Mononuclear cell (primary cell): ENCODE results near the gene NANOGP8. TPM values are rescaled to one million over a fixed set of nuclear protein-coding genes. Genes with fewer than 3 reads are reported as not detected.
"Not testable (repeated sequence)": the region's sequence is repeated elsewhere in the genome, so short reads cannot be mapped to it uniquely, and the experiment has no call there.

ENCODE experiments used
- H3K27me3 ChIP-seq: 2 replicates; pipeline ENCODE4 v1.6.0; 2011; ENCODE audit warnings: low read length, control low read depth; ENCODE audit not compliant: insufficient read depth
- H3K4me1 ChIP-seq: 2 replicates; pipeline ENCODE4 v1.5.1; 2011; ENCODE audit warnings: mild to moderate bottlenecking, low read length, control low read depth; ENCODE audit not compliant: insufficient read depth
- H3K4me3 ChIP-seq: 2 replicates; pipeline ENCODE4 v1.5.1; 2011; ENCODE audit warnings: mild to moderate bottlenecking, low read length, moderate library complexity
- H3K9me3 ChIP-seq: 2 replicates; pipeline ENCODE4 v1.5.1; 2011; ENCODE audit warnings: low read depth, mild to moderate bottlenecking, control low read depth, low read length
- total RNA-seq: library from RNA; depleted of rRNA; stranded (reverse); fragments of >200 nt; gene quantifications from one replicate; pipeline ENCODE4 v1.2.3, GENCODE V29; 2012

NANOGP8 gene
- total RNA-seq, 1 donor: 0.21 TPM

- not testable (repeated sequence) for H3K27me3 ChIP-seq, H3K4me1 ChIP-seq, H3K9me3 ChIP-seq, H3K4me3 ChIP-seq
These were observed 3.3 kb downstream of the NANOGP8 start for GRCh38 chr15:35081626-35082365.

GRCh38 chr15:35080226-35080625 lies 4.9 kb downstream of the NANOGP8 start:
- H3K4me1 ChIP-seq: no peaks in the 10 kb centered on the region
- H3K9me3 ChIP-seq: no peaks in the 10 kb centered on the region
- no peaks in the 10 kb centered on the region for H3K27me3 ChIP-seq

GRCh38 chr15:35078221-35078915 lies 6.7 kb downstream of the NANOGP8 start:
- Histone ChIP-seq H3K9me3 (no peaks in the 10 kb centered on the region), H3K4me1 (no peaks in the 10 kb centered on the region), H3K4me3 (no peak overlapping the region), H3K27me3 (no peaks in the 10 kb centered on the region)

More at GRCh38 chr15:35080226-35080625, 4.9 kb downstream of the NANOGP8 start:
- H3K4me3 ChIP-seq: no peak overlapping the region

GRCh38 chr15:35071106-35071505 lies 14.0 kb downstream of the NANOGP8 start:
- H3K4me1 ChIP-seq: peaks cover 38% of the 10 kb centered on the region
- H3K4me3 ChIP-seq: no peak overlapping the region
- no peaks in the 10 kb centered on the region for H3K9me3 ChIP-seq
- H3K27me3 ChIP-seq: no peaks in the 10 kb centered on the region

- Histone ChIP-seq H3K9me3 (no peaks in the 10 kb centered on the region), H3K4me1 (peaks cover 38% of the 10 kb centered on the region), H3K4me3 (no peak overlapping the region), H3K27me3 (no peaks in the 10 kb centered on the region)
These were observed 16.1 kb downstream of the NANOGP8 start for GRCh38 chr15:35068846-35069475.

- peaks cover 33% of the 10 kb centered on the region for H3K4me1 ChIP-seq
- H3K27me3 ChIP-seq: no peaks in the 10 kb centered on the region
- no peaks in the 10 kb centered on the region for H3K9me3 ChIP-seq
- no peak overlapping the region for H3K4me3 ChIP-seq
These were observed 17.4 kb downstream of the NANOGP8 start for GRCh38 chr15:35067496-35068347.

- Histone ChIP-seq H3K9me3 (no peaks in the 10 kb centered on the region), H3K27me3 (no peaks in the 10 kb centered on the region), H3K4me3 (no peak overlapping the region)
These were observed 19.0 kb downstream of the NANOGP8 start for GRCh38 chr15:35066094-35066493.

GRCh38 chr15:35064576-35065190 lies 20.4 kb downstream of the NANOGP8 start:
- Histone ChIP-seq H3K4me1 (peaks cover 24% of the 10 kb centered on the region), H3K27me3 (no peaks in the 10 kb centered on the region), H3K4me3 (no peak overlapping the region), H3K9me3 (no peaks in the 10 kb centered on the region)

More at GRCh38 chr15:35066094-35066493, 19.0 kb downstream of the NANOGP8 start:
- peaks cover 26% of the 10 kb centered on the region for H3K4me1 ChIP-seq

GRCh38 chr15:35062738-35063099 lies 22.4 kb downstream of the NANOGP8 start:
- no peak overlapping the region for H3K4me3 ChIP-seq
- no peaks in the 10 kb centered on the region for H3K27me3 ChIP-seq
- H3K4me1 ChIP-seq: peaks cover 27% of the 10 kb centered on the region
- H3K9me3 ChIP-seq: no peaks in the 10 kb centered on the region

GRCh38 chr15:35061825-35062737 lies 23.0 kb downstream of the NANOGP8 start:
- H3K4me1 ChIP-seq: peaks cover 21% of the 10 kb centered on the region
- H3K9me3 ChIP-seq: no peaks in the 10 kb centered on the region
- H3K27me3 ChIP-seq: no peaks in the 10 kb centered on the region
- H3K4me3 ChIP-seq: no peak overlapping the region

- Histone ChIP-seq H3K27me3 (no peaks in the 10 kb centered on the region), H3K4me1 (peaks cover 20% of the 10 kb centered on the region), H3K4me3 (no peak overlapping the region), H3K9me3 (no peaks in the 10 kb centered on the region)
These were observed 23.8 kb downstream of the NANOGP8 start for GRCh38 chr15:35061161-35061824.

- Histone ChIP-seq H3K4me1 (peaks cover 20% of the 10 kb centered on the region), H3K4me3 (no peak overlapping the region)
These were observed 24.5 kb downstream of the NANOGP8 start for GRCh38 chr15:35060591-35060990.

GRCh38 chr15:35058534-35059054 lies 26.5 kb downstream of the NANOGP8 start:
- Histone ChIP-seq H3K4me3 (no peak overlapping the region), H3K9me3 (no peaks in the 10 kb centered on the region), H3K4me1 (peaks cover 20% of the 10 kb centered on the region), H3K27me3 (no peaks in the 10 kb centered on the region)

More at GRCh38 chr15:35060591-35060990, 24.5 kb downstream of the NANOGP8 start:
- Histone ChIP-seq H3K9me3 (no peaks in the 10 kb centered on the region), H3K27me3 (no peaks in the 10 kb centered on the region)
